Neuron (in vitro differentiated cells): ENCODE measurements around the gene GPR37.

ENCODE experiments used
- H2AFZ ChIP-seq: one replicate; pipeline ENCODE4 v1.6.1; 2013; ENCODE audit warnings: low read depth, mild to moderate bottlenecking, inconsistent platforms, low read length, moderate library complexity
- H3K27me3 ChIP-seq: one replicate; pipeline ENCODE4 v1.6.1; 2013; ENCODE audit warnings: low read length; ENCODE audit not compliant: insufficient read depth
- H3K36me3 ChIP-seq: one replicate; pipeline ENCODE4 v1.6.1; 2013; ENCODE audit warnings: low read length; ENCODE audit not compliant: insufficient read depth
- H3K4me1 ChIP-seq: one replicate; pipeline ENCODE4 v1.6.1; 2013; ENCODE audit warnings: low read length; ENCODE audit not compliant: insufficient read depth
- H3K4me3 ChIP-seq: 2 replicates; pipeline ENCODE4 v1.5.1; 2013; ENCODE audit warnings: mild to moderate bottlenecking, low read length, moderate library complexity
- H3K9me3 ChIP-seq: one replicate; pipeline ENCODE4 v1.6.1; 2013; ENCODE audit warnings: low read length

GPR37 gene

GRCh38 chr7:124747072-124747471 is 18.5 kb downstream of the GPR37 start:
- no peak overlapping the region for H2AFZ ChIP-seq
- no peaks in the 10 kb centered on the region for H3K27me3 ChIP-seq
- H3K4me1 ChIP-seq = no peaks in the 10 kb centered on the region
- no peak overlapping the region for H3K4me3 ChIP-seq
- no peaks in the 10 kb centered on the region for H3K9me3 ChIP-seq
- no peaks in the 10 kb centered on the region for H3K36me3 ChIP-seq

GRCh38 chr7:124738639-124739038 is 27.0 kb downstream of the GPR37 start:
- H2AFZ ChIP-seq = no peak overlapping the region

GRCh38 chr7:124737760-124738300 is 27.8 kb downstream of the GPR37 start:
- no peaks in the 10 kb centered on the region for H3K4me1 ChIP-seq
- H3K9me3 ChIP-seq = no peaks in the 10 kb centered on the region
- no peaks in the 10 kb centered on the region for H3K27me3 ChIP-seq
- H3K36me3 ChIP-seq = no peaks in the 10 kb centered on the region
- no peak overlapping the region for H2AFZ ChIP-seq
- H3K4me3 ChIP-seq = no peak overlapping the region

More at GRCh38 chr7:124738639-124739038, 27.0 kb downstream of the GPR37 start:
- H3K36me3 ChIP-seq = no peaks in the 10 kb centered on the region
- no peak overlapping the region for H3K4me3 ChIP-seq
- H3K27me3 ChIP-seq = no peaks in the 10 kb centered on the region
- no peaks in the 10 kb centered on the region for H3K9me3 ChIP-seq
- H3K4me1 ChIP-seq = no peaks in the 10 kb centered on the region

GRCh38 chr7:124728610-124729009 is 37.0 kb downstream of the GPR37 start:
- Histone ChIP-seq H3K36me3 (no peaks in the 10 kb centered on the region), H3K9me3 (no peaks in the 10 kb centered on the region), H3K4me1 (peaks cover 11% of the 10 kb centered on the region), H2AFZ (no peak overlapping the region), H3K4me3 (no peak overlapping the region), H3K27me3 (no peaks in the 10 kb centered on the region)

- no peaks in the 10 kb centered on the region for H3K27me3 ChIP-seq
- H3K9me3 ChIP-seq = no peaks in the 10 kb centered on the region
- H3K4me3 ChIP-seq = no peak overlapping the region
- no peaks in the 10 kb centered on the region for H3K36me3 ChIP-seq
- H2AFZ ChIP-seq = no peak overlapping the region
- H3K4me1 ChIP-seq = peaks cover 13% of the 10 kb centered on the region
Observed at GRCh38 chr7:124724507-124725192, 40.9 kb downstream of the GPR37 start.

- H3K36me3 ChIP-seq = no peaks in the 10 kb centered on the region
- H2AFZ ChIP-seq = no peak overlapping the region
- no peaks in the 10 kb centered on the region for H3K9me3 ChIP-seq
- H3K4me1 ChIP-seq = peaks cover 13% of the 10 kb centered on the region
- H3K4me3 ChIP-seq = no peak overlapping the region
- no peaks in the 10 kb centered on the region for H3K27me3 ChIP-seq
Observed at GRCh38 chr7:124724079-124724478, 41.5 kb downstream of the GPR37 start.

- Histone ChIP-seq H3K27me3 (no peaks in the 10 kb centered on the region), H3K36me3 (no peaks in the 10 kb centered on the region), H3K9me3 (no peaks in the 10 kb centered on the region), H2AFZ (no peak overlapping the region), H3K4me1 (peaks cover 13% of the 10 kb centered on the region), H3K4me3 (no peak overlapping the region)
Observed at GRCh38 chr7:124723012-124723411, 42.6 kb downstream of the GPR37 start.

GRCh38 chr7:124722292-124722691 is 43.3 kb downstream of the GPR37 start:
- Histone ChIP-seq H3K27me3 (no peaks in the 10 kb centered on the region), H3K9me3 (no peaks in the 10 kb centered on the region), H2AFZ (no peak overlapping the region), H3K4me1 (peaks cover 13% of the 10 kb centered on the region), H3K36me3 (no peaks in the 10 kb centered on the region), H3K4me3 (no peak overlapping the region)

- Histone ChIP-seq H3K4me1 (peaks cover 13% of the 10 kb centered on the region), H2AFZ (no peak overlapping the region), H3K27me3 (no peaks in the 10 kb centered on the region), H3K4me3 (no peak overlapping the region), H3K36me3 (no peaks in the 10 kb centered on the region), H3K9me3 (no peaks in the 10 kb centered on the region)
Observed at GRCh38 chr7:124720195-124720594, 45.4 kb downstream of the GPR37 start.

GRCh38 chr7:124718032-124718766 is 47.4 kb downstream of the GPR37 start:
- no peak overlapping the region for H2AFZ ChIP-seq
- no peaks in the 10 kb centered on the region for H3K4me1 ChIP-seq
- H3K9me3 ChIP-seq = no peaks in the 10 kb centered on the region
- H3K27me3 ChIP-seq = no peaks in the 10 kb centered on the region
- no peaks in the 10 kb centered on the region for H3K36me3 ChIP-seq
- H3K4me3 ChIP-seq = no peak overlapping the region

- no peaks in the 10 kb centered on the region for H3K27me3 ChIP-seq
- no peaks in the 10 kb centered on the region for H3K9me3 ChIP-seq
- no peak overlapping the region for H2AFZ ChIP-seq
- H3K36me3 ChIP-seq = no peaks in the 10 kb centered on the region
- no peak overlapping the region for H3K4me3 ChIP-seq
- H3K4me1 ChIP-seq = no peaks in the 10 kb centered on the region
Observed at GRCh38 chr7:124716894-124717293, 48.7 kb downstream of the GPR37 start.

- Histone ChIP-seq H3K27me3 (no peaks in the 10 kb centered on the region), H3K36me3 (no peaks in the 10 kb centered on the region), H2AFZ (no peak overlapping the region), H3K4me3 (no peak overlapping the region), H3K9me3 (no peaks in the 10 kb centered on the region), H3K4me1 (no peaks in the 10 kb centered on the region)
Observed at GRCh38 chr7:124713086-124713485, 52.5 kb downstream of the GPR37 start.

GRCh38 chr7:124712017-124712416 is 53.6 kb downstream of the GPR37 start:
- no peaks in the 10 kb centered on the region for H3K27me3 ChIP-seq
- no peak overlapping the region for H2AFZ ChIP-seq
- H3K36me3 ChIP-seq = no peaks in the 10 kb centered on the region
- H3K9me3 ChIP-seq = no peaks in the 10 kb centered on the region
- H3K4me1 ChIP-seq = no peaks in the 10 kb centered on the region
- no peak overlapping the region for H3K4me3 ChIP-seq
